SU-DHL-6 (cell line): ENCODE results near the gene DHRS7B.

Experiments used
- CTCF ChIP-seq: fragments of 200-600 bp; sonication (generic); IDR thresholded peaks from one replicate; pipeline ENCODE4 v1.5.1; 2017; ENCODE audit warnings: antibody characterized with exemption, mild to moderate bottlenecking, low read length, moderate library complexity; ENCODE audit not compliant: insufficient read depth, poor library complexity, severe bottlenecking
- EZH2phosphoT487 ChIP-seq: fragments of 200-600 bp; sonication (generic), shearing (Covaris generic); conservative IDR thresholded peaks from 2 replicates; pipeline ENCODE4 v1.6.1; 2018; ENCODE audit warnings: mild to moderate bottlenecking, antibody characterized with exemption, low read length, moderate library complexity, mixed read lengths

- TF ChIP-seq CTCF (no peak), EZH2phosphoT487 (no peak)
Observed at GRCh38 chr17:21198411-21198810, 71.6 kb downstream of the DHRS7B start.
